Stomach smooth muscle (tissue), 2 donors: Measurements from ENCODE around the gene MFF.

Experiments used
- H3K27ac ChIP-seq: one replicate; pipeline ENCODE4 v1.7.0; 2013; ENCODE audit warnings: mild to moderate bottlenecking, low read length, inconsistent platforms
- H3K27me3 ChIP-seq, 2 donors: one replicate each; pipeline ENCODE4 v1.7.0; 2013; ENCODE audit warnings: low read length in 2 of 2; ENCODE audit not compliant: insufficient read depth in 2 of 2, control insufficient read depth in 1 of 2
- H3K36me3 ChIP-seq, 2 donors: one replicate each; pipeline ENCODE4 v1.7.0; 2013; ENCODE audit warnings: low read length in 2 of 2; ENCODE audit not compliant: control insufficient read depth in 2 of 2, insufficient read depth in 2 of 2
- H3K4me1 ChIP-seq: one replicate; pipeline ENCODE4 v1.7.0; 2013; ENCODE audit warnings: low read length; ENCODE audit not compliant: control insufficient read depth, insufficient read depth
- H3K4me3 ChIP-seq, 2 donors: one replicate each; pipeline ENCODE4 v1.7.0; 2013; ENCODE audit warnings: low read length in 2 of 2
- H3K9ac ChIP-seq, 2 donors: one replicate each; pipeline ENCODE4 v1.7.0; 2013; ENCODE audit warnings: low read length in 2 of 2, mild to moderate bottlenecking in 1 of 2
- H3K9me3 ChIP-seq, 2 donors: one replicate each; pipeline ENCODE4 v1.7.0; 2013; ENCODE audit warnings: low read length in 2 of 2; ENCODE audit not compliant: control insufficient read depth in 2 of 2
- donor health status: healthy.
- donor health status: Pancreatic carcinoma.

MFF gene

GRCh38 chr2:227324995-227325838, at the start of gene MFF:
MFF (plus strand) TSS chr2:227325251; CDS start chr2:227330666, 5,415 bp downstream.
- peak within 1 kb of the TSS; percentile 80 for H3K27ac ChIP-seq
- H3K36me3 ChIP-seq: no peaks in the 10 kb centered on the region
- H3K4me3 ChIP-seq: peak within 1 kb of the TSS; percentile 89 to 90
- no peaks in the 10 kb centered on the region for H3K27me3 ChIP-seq
- no peaks in the 10 kb centered on the region for H3K9me3 ChIP-seq
- H3K4me1 ChIP-seq: no peaks in the 10 kb centered on the region
- peak within 1 kb of the TSS; percentile 87 to 94 for H3K9ac ChIP-seq

GRCh38 chr2:227280895-227281294, 44.2 kb upstream of the MFF start:
- Histone ChIP-seq H3K36me3 (no peaks in the 10 kb centered on the region), H3K4me1 (no peaks in the 10 kb centered on the region), H3K9me3 (no peaks in the 10 kb centered on the region), H3K4me3 (no peak overlapping the region), H3K27me3 (no peaks in the 10 kb centered on the region), H3K9ac (no peak overlapping the region), H3K27ac (no peak overlapping the region)

- Histone ChIP-seq H3K27ac (no peak overlapping the region), H3K9me3 (no peaks in the 10 kb centered on the region), H3K4me3 (no peak overlapping the region), H3K9ac (no peak overlapping the region), H3K27me3 (no peaks in the 10 kb centered on the region), H3K4me1 (no peaks in the 10 kb centered on the region), H3K36me3 (no peaks in the 10 kb centered on the region)
Observed at GRCh38 chr2:227285741-227286236, 39.3 kb upstream of the MFF start.

GRCh38 chr2:227287771-227288170, 37.3 kb upstream of the MFF start:
- no peak overlapping the region for H3K9ac ChIP-seq
- H3K4me3 ChIP-seq: no peak overlapping the region
- no peaks in the 10 kb centered on the region for H3K9me3 ChIP-seq
- no peaks in the 10 kb centered on the region for H3K36me3 ChIP-seq
- no peaks in the 10 kb centered on the region for H3K27me3 ChIP-seq
- no peak overlapping the region for H3K27ac ChIP-seq
- no peaks in the 10 kb centered on the region for H3K4me1 ChIP-seq

- no peaks in the 10 kb centered on the region for H3K4me1 ChIP-seq
- no peaks in the 10 kb centered on the region for H3K9me3 ChIP-seq
- no peaks in the 10 kb centered on the region for H3K36me3 ChIP-seq
- H3K9ac ChIP-seq: no peak overlapping the region
- no peak overlapping the region for H3K4me3 ChIP-seq
- no peaks in the 10 kb centered on the region for H3K27me3 ChIP-seq
- H3K27ac ChIP-seq: no peak overlapping the region
Observed at GRCh38 chr2:227292314-227292713, 32.7 kb upstream of the MFF start.

GRCh38 chr2:227293531-227293930, 31.5 kb upstream of the MFF start:
- no peaks in the 10 kb centered on the region for H3K9me3 ChIP-seq
- no peaks in the 10 kb centered on the region for H3K36me3 ChIP-seq
- H3K4me1 ChIP-seq: no peaks in the 10 kb centered on the region
- H3K27me3 ChIP-seq: no peaks in the 10 kb centered on the region
- no peak overlapping the region for H3K9ac ChIP-seq
- no peak overlapping the region for H3K27ac ChIP-seq
- no peak overlapping the region for H3K4me3 ChIP-seq

GRCh38 chr2:227295806-227296205, 29.2 kb upstream of the MFF start:
- Histone ChIP-seq H3K27me3 (no peaks in the 10 kb centered on the region), H3K9me3 (no peaks in the 10 kb centered on the region), H3K4me1 (no peaks in the 10 kb centered on the region), H3K4me3 (no peak overlapping the region), H3K9ac (no peak overlapping the region), H3K27ac (no peak overlapping the region), H3K36me3 (no peaks in the 10 kb centered on the region)

GRCh38 chr2:227296671-227297405, 28.2 kb upstream of the MFF start:
- Histone ChIP-seq H3K36me3 (no peaks in the 10 kb centered on the region), H3K27ac (no peak overlapping the region), H3K4me1 (no peaks in the 10 kb centered on the region), H3K9ac (no peak overlapping the region), H3K9me3 (no peaks in the 10 kb centered on the region), H3K4me3 (no peak overlapping the region), H3K27me3 (no peaks in the 10 kb centered on the region)

GRCh38 chr2:227301523-227301922, 23.5 kb upstream of the MFF start:
- no peaks in the 10 kb centered on the region for H3K36me3 ChIP-seq
- H3K9me3 ChIP-seq: no peaks in the 10 kb centered on the region
- no peak overlapping the region for H3K4me3 ChIP-seq
- H3K27me3 ChIP-seq: no peaks in the 10 kb centered on the region
- no peak overlapping the region for H3K27ac ChIP-seq
- no peaks in the 10 kb centered on the region for H3K4me1 ChIP-seq
- no peak overlapping the region for H3K9ac ChIP-seq

- Histone ChIP-seq H3K9me3 (no peaks in the 10 kb centered on the region), H3K36me3 (no peaks in the 10 kb centered on the region), H3K4me3 (no peak overlapping the region), H3K9ac (no peak overlapping the region), H3K27me3 (no peaks in the 10 kb centered on the region), H3K27ac (no peak overlapping the region), H3K4me1 (no peaks in the 10 kb centered on the region)
Observed at GRCh38 chr2:227308784-227309183, 16.3 kb upstream of the MFF start.

- no peaks in the 10 kb centered on the region for H3K4me1 ChIP-seq
- no peaks in the 10 kb centered on the region for H3K36me3 ChIP-seq
- H3K9me3 ChIP-seq: no peaks in the 10 kb centered on the region
- no peak overlapping the region for H3K4me3 ChIP-seq
- no peak overlapping the region for H3K27ac ChIP-seq
- no peaks in the 10 kb centered on the region for H3K27me3 ChIP-seq
- H3K9ac ChIP-seq: no peak overlapping the region
Observed at GRCh38 chr2:227310756-227311110, 14.3 kb upstream of the MFF start.
